Measurements from ENCODE around the gene LRPPRC. TPM values are rescaled to one million over a fixed set of nuclear protein-coding genes. Genes with fewer than 3 reads are reported as not detected.

The LRPPRC gene
- total and polyA plus RNA-seq, 2 donors (not counting 3 experiments of a cell fraction or from before 2014, with no cell fraction given) = 22.6 to 94.0 TPM

DNA sequence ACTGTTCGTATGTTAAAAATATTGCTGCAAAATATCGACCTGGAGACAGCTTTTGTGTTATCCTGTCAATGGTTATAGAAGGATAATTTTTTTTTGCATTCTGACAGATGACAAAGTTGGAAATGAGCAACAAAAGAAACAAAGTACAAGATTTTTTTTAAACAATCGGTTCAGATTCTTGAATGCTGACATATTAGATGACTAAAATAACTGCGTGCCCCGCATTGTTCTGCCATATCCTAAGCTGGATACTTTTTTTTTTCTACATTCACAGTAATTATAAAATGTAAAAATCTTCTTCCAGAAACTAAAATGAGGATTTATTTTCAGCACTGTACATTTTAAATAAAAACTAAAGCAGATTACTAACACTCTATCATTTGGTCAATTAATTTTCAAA is 89.9 kb downstream of the LRPPRC start:
- dilution Hi-C loops (cut with MboI; ENCODE audit: extremely low pct_ligation_motif_present, low sequenced_read_pairs) = no loop called here
- H2AFZ ChIP-seq (ENCODE audit: low read depth, low read length) = no peak overlapping the region
- H3K27me3 ChIP-seq (ENCODE audit: control insufficient read depth in 2 of 2, insufficient read depth in 2 of 2, low read length in 2 of 2) = no peaks in the 10 kb centered on the region
- no peak overlapping the region for H3K4me3 ChIP-seq (replicated peaks in 1 of 3; ENCODE audit: insufficient read depth in 1 of 3, low read depth in 1 of 3, low read length in 3 of 3)
- no peaks in the 10 kb centered on the region for H3K4me1 ChIP-seq (ENCODE audit: control insufficient read depth, extremely low read depth, insufficient read depth, low read length)
- peaks cover 4 to 6% of the 10 kb centered on the region in 2 experiments for H3K36me3 ChIP-seq (ENCODE audit: control insufficient read depth in 2 of 2, extremely low read depth in 1 of 2, insufficient read depth in 2 of 2, low read length in 2 of 2)
- no peak overlapping the region for H3K27ac ChIP-seq (ENCODE audit: insufficient read depth, low read depth, low read length)
- no peak overlapping the region for H3K4me2 ChIP-seq (ENCODE audit: insufficient read depth, low read length)
- TF ChIP-seq CTCF (IDR thresholded peaks at IDR 0.05; ENCODE audit: extremely low read depth in 1 of 2, insufficient read depth in 1 of 2, low read depth in 1 of 2, low read length in 2 of 2) = no peak
- no peak for TF ChIP-seq POLR2A (IDR thresholded peaks at IDR 0.05; ENCODE audit: low read depth, low read length)
- ChIA-PET POLR2A (no interaction called here), CTCF (interaction anchor here (1.0 to 1.7 kb wide), 7 partner anchors 10 to 301 kb away, joined by 3 to 4 read pairs (median 3); no protein-coding TSS in a partner anchor)
- no peaks in the 10 kb centered on the region for H3K79me2 ChIP-seq (ENCODE audit: control insufficient read depth, insufficient read depth, low read length)
- DNase-seq (ENCODE audit: low read depth, low spot score) (no peak), FAIRE-seq (no peak)
- H3K9ac ChIP-seq (replicated peaks; ENCODE audit: extremely low read depth, insufficient read depth, low read length) = no peak overlapping the region
- no peaks in the 10 kb centered on the region for H3K9me1 ChIP-seq (replicated peaks; ENCODE audit: control insufficient read depth, extremely low read depth, insufficient read depth, low read length)
- H4K20me1 ChIP-seq (replicated peaks; ENCODE audit: control insufficient read depth, extremely low read depth, insufficient read depth, low read length) = no peaks in the 10 kb centered on the region
- intact Hi-C loops (cut with micrococcal nuclease) = no loop called here
- no TSS peak for BruUV-seq (replicated peaks)
- H3K9me3 ChIP-seq (replicated peaks; ENCODE audit: control insufficient read depth, insufficient read depth, low read length) = no peaks in the 10 kb centered on the region

DNA sequence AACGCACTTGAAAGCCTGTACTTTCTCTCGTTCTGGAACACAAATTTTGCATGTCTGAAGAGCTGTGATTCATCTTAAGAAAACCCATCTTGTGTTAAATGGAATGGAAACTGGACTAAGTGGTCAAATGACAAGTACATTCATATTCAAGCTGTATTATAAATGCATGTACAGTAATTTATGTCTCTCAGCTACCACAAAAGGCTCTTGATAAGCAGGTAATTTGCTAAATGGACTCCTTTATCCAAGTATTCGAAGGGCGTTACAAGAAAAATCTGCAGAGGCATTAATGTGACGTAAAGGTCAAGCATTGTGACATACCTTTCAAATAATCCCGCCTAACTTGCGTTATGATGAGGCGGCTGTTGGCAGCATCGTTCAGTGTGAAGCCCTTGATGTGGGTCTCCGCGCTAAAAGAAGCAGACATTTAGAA is 90.4 kb downstream of the LRPPRC start:
- intact Hi-C loops (cut with micrococcal nuclease) = no loop called here
- dilution Hi-C loops (cut with MboI; ENCODE audit: extremely low pct_ligation_motif_present, low sequenced_read_pairs) = no loop called here
- H3K36me3 ChIP-seq (ENCODE audit: control insufficient read depth in 2 of 2, extremely low read depth in 1 of 2, insufficient read depth in 2 of 2, low read length in 2 of 2) = peaks cover 4 to 6% of the 10 kb centered on the region in 2 experiments
- no TSS peak for BruUV-seq (replicated peaks)
- TF ChIP-seq JUN (IDR thresholded peaks at IDR 0.05; ENCODE audit: borderline replicate concordance, insufficient read depth, insufficient read length, low read depth) (no peak), FOS (IDR thresholded peaks at IDR 0.05; ENCODE audit: borderline replicate concordance, insufficient read depth, low read length) (no peak), CTCF (IDR thresholded peaks at IDR 0.05; ENCODE audit: extremely low read depth in 1 of 2, insufficient read depth in 1 of 2, low read depth in 1 of 2, low read length in 2 of 2) (no peak), EZH2 (IDR thresholded peaks at IDR 0.05; ENCODE audit: borderline replicate concordance, low read depth, low read length, severe bottlenecking) (no peak), POLR2A (IDR thresholded peaks at IDR 0.05; ENCODE audit: low read depth, low read length) (no peak), MYC (IDR thresholded peaks at IDR 0.05; ENCODE audit: low read depth, low read length) (no peak), GATA2 (IDR thresholded peaks at IDR 0.05; ENCODE audit: insufficient read depth, insufficient read length, low read depth, low read length) (no peak)
- TF ChIP-seq, protein P1, sequence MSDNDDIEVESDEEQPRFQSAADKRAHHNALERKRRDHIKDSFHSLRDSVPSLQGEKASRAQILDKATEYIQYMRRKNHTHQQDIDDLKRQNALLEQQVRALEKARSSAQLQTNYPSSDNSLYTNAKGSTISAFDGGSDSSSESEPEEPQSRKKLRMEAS (IDR thresholded peaks at IDR 0.05; ENCODE audit: insufficient read depth, insufficient read length) = no peak
- no peak for FAIRE-seq
- DNase-seq (ENCODE audit: low read depth, low spot score) = no peak
- no peaks in the 10 kb centered on the region for H3K9me3 ChIP-seq (replicated peaks; ENCODE audit: control insufficient read depth, insufficient read depth, low read length)
- no peak overlapping the region for H2AFZ ChIP-seq (ENCODE audit: low read depth, low read length)
- CTCF ChIA-PET = interaction anchor here (1.0 to 1.7 kb wide), 7 partner anchors 11 to 300 kb away, joined by 3 to 4 read pairs (median 3); no protein-coding TSS in a partner anchor
- H3K4me1 ChIP-seq (ENCODE audit: control insufficient read depth, extremely low read depth, insufficient read depth, low read length) = no peaks in the 10 kb centered on the region
- H3K79me2 ChIP-seq (ENCODE audit: control insufficient read depth, insufficient read depth, low read length) = no peaks in the 10 kb centered on the region
- H3K27ac ChIP-seq (ENCODE audit: insufficient read depth, low read depth, low read length) = no peak overlapping the region
- no peak overlapping the region for H3K9ac ChIP-seq (replicated peaks; ENCODE audit: extremely low read depth, insufficient read depth, low read length)
- POLR2A ChIA-PET = no interaction called here
- no peaks in the 10 kb centered on the region for H3K27me3 ChIP-seq (ENCODE audit: control insufficient read depth in 2 of 2, insufficient read depth in 2 of 2, low read length in 2 of 2)
- H3K4me3 ChIP-seq (replicated peaks in 1 of 3; ENCODE audit: insufficient read depth in 1 of 3, low read depth in 1 of 3, low read length in 3 of 3) = no peak overlapping the region
- no peaks in the 10 kb centered on the region for H3K9me1 ChIP-seq (replicated peaks; ENCODE audit: control insufficient read depth, extremely low read depth, insufficient read depth, low read length)
- H4K20me1 ChIP-seq (replicated peaks; ENCODE audit: control insufficient read depth, extremely low read depth, insufficient read depth, low read length) = no peaks in the 10 kb centered on the region
- H3K4me2 ChIP-seq (ENCODE audit: insufficient read depth, low read length) = no peak overlapping the region
